ENCODE data around the gene IFIT5.

DNA sequence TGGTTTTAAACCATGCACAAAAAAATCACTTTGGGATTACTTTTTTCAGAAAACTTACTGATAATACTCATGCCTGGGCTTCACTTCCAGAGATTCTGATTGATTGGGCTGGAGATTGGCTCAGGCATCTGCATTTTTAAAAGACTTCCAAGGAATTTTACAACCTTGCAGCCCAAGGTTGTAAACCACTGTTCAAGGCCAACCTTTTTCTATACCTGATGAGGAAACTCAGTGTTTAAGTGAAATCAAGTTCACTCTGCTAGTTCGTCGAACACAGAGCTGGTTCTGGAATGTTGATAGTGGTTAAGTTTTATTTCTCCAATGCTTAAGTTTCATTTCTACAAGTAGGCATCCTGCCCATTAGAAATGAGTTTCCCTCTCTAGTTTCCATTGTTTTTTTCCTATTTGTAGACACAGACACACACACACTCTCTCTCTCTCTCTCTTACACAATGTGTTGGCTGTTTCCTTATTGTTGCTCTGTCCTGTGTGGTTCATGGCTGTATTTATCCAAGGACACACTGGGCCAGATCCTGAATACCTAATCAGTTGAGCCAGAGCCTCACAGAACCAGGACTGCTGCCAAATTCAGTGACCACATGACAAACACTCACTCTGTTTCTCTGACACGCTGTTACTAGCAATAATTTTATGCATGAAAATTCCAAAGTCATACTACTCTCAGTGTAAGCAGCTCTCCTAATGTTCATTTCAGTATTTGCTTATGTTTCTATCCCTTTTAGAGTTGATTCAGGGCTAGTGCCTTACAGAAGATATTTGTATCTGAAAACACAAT, 40.3 kb upstream of the IFIT5 start:
- TF ChIP-seq, protein P1, sequence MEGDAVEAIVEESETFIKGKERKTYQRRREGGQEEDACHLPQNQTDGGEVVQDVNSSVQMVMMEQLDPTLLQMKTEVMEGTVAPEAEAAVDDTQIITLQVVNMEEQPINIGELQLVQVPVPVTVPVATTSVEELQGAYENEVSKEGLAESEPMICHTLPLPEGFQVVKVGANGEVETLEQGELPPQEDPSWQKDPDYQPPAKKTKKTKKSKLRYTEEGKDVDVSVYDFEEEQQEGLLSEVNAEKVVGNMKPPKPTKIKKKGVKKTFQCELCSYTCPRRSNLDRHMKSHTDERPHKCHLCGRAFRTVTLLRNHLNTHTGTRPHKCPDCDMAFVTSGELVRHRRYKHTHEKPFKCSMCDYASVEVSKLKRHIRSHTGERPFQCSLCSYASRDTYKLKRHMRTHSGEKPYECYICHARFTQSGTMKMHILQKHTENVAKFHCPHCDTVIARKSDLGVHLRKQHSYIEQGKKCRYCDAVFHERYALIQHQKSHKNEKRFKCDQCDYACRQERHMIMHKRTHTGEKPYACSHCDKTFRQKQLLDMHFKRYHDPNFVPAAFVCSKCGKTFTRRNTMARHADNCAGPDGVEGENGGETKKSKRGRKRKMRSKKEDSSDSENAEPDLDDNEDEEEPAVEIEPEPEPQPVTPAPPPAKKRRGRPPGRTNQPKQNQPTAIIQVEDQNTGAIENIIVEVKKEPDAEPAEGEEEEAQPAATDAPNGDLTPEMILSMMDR (conservative IDR thresholded peaks at IDR 0.05; ENCODE audit: low read depth, low read length) = no peak
- TF ChIP-seq EZH2 (IDR thresholded peaks at IDR 0.05; ENCODE audit: low read length, unreplicated experiment) (no peak), EZH2phosphoT487 (IDR thresholded peaks at IDR 0.05; ENCODE audit: borderline replicate concordance, low read length) (no peak)
